Smooth muscle cell (in vitro differentiated cells): ENCODE measurements around the gene BARHL1. TPM values are rescaled to one million over a fixed set of nuclear protein-coding genes. Genes with fewer than 3 reads are reported as not detected.

ENCODE experiments used
- DNase-seq: peaks from one replicate; lab custom pipeline; 2025; ENCODE audit not compliant: unreplicated experiment; lab: John Stamatoyannopoulos, UW
- H2AFZ ChIP-seq: fragments of 200-600 bp; sonication (generic); 2 replicates; pipeline ENCODE4 v1.6.0; 2016; ENCODE audit warnings: antibody characterized with exemption, low read depth, mild to moderate bottlenecking
- H3F3A ChIP-seq: fragments of 200-600 bp; sonication (generic); 2 replicates; pipeline ENCODE4 v1.6.0; 2017; ENCODE audit warnings: antibody characterized with exemption, low read depth
- H3K27ac ChIP-seq: fragments of 200-600 bp; sonication (generic); 2 replicates; pipeline ENCODE4 v1.5.1; 2016; ENCODE audit warnings: low read depth, mild to moderate bottlenecking
- H3K27me3 ChIP-seq: fragments of 200-600 bp; sonication (generic); 2 replicates; pipeline ENCODE4 v1.6.1; 2016; ENCODE audit warnings: low read depth, mild to moderate bottlenecking
- H3K36me3 ChIP-seq: fragments of 200-600 bp; sonication (generic); 2 replicates; pipeline ENCODE4 v1.5.1; 2016; ENCODE audit warnings: low read depth
- H3K4me1 ChIP-seq: fragments of 200-600 bp; sonication (generic); 2 replicates; pipeline ENCODE4 v1.5.1; 2016; ENCODE audit warnings: low read depth
- H3K4me2 ChIP-seq: fragments of 200-600 bp; sonication (generic); 2 replicates; pipeline ENCODE4 v1.6.0; 2016; ENCODE audit warnings: mild to moderate bottlenecking
- H3K4me3 ChIP-seq: fragments of 200-600 bp; sonication (generic); 2 replicates; pipeline ENCODE4 v1.5.1; 2016; ENCODE audit warnings: mild to moderate bottlenecking
- H3K79me2 ChIP-seq: fragments of 200-600 bp; sonication (generic); 2 replicates; pipeline ENCODE4 v1.6.0; 2016; ENCODE audit warnings: low read depth, mild to moderate bottlenecking
- H3K9ac ChIP-seq: fragments of 200-600 bp; sonication (generic); 2 replicates; pipeline ENCODE4 v1.6.0; 2016; ENCODE audit warnings: low read depth
- H3K9me3 ChIP-seq: fragments of 200-600 bp; sonication (generic); replicated peaks from 2 replicates; pipeline ENCODE4 v1.5.1; 2016; ENCODE audit warnings: low read depth
- H4K20me1 ChIP-seq: fragments of 200-600 bp; sonication (generic); 2 replicates; pipeline ENCODE4 v1.6.0; 2016; ENCODE audit warnings: low read depth
- WGBS: methylation state at CpG from one replicate; pipeline ENCODE4 v1.1.7; 2016; ENCODE audit warnings: low lambda C conversion rate; 5-methylcytosine and 5-hydroxymethylcytosine counted together
- polyA plus RNA-seq: library from polyadenylated mRNA; unstranded; fragments of >200 nt; fragmentation: Nextera tagmentation; extraction: Ambion mirVana; gene quantifications from 2 replicates; pipeline ENCODE4 v1.2.1, GENCODE V29; 2016
- total RNA-seq: library from RNA; depleted of rRNA; stranded (reverse); fragments of >200 nt; gene quantifications from 2 replicates; pipeline ENCODE4 v1.2.3, GENCODE V29; 2014
- TF ChIP-seq, protein P1 (sequence below): fragments of 200-600 bp; sonication (generic); IDR thresholded peaks from 2 replicates; pipeline ENCODE4 v1.5.1; 2017; ENCODE audit warnings: borderline replicate concordance, mild to moderate bottlenecking, antibody characterized with exemption; ENCODE audit not compliant: insufficient read depth, poor library complexity, severe bottlenecking

The BARHL1 gene
- total and polyA plus RNA-seq, 2 experiments from 2014 or later = 0.24 TPM; not detected in 1

GRCh38 chr9:132583584-132584304 is 1.3 kb downstream of the BARHL1 start:
- peaks cover 100% of the 10 kb centered on the region for H3K27me3 ChIP-seq
- H3K9me3 ChIP-seq = no peaks in the 10 kb centered on the region
- no peaks in the 10 kb centered on the region for H3K79me2 ChIP-seq
- H3K9ac ChIP-seq = no peak overlapping the region
- H3K36me3 ChIP-seq = no peaks in the 10 kb centered on the region
- H3K4me1 ChIP-seq = peaks cover 19% of the 10 kb centered on the region
- H3K4me3 ChIP-seq = no peak overlapping the region
- H3F3A ChIP-seq = no peaks in the 10 kb centered on the region
- TF ChIP-seq, protein P1, sequence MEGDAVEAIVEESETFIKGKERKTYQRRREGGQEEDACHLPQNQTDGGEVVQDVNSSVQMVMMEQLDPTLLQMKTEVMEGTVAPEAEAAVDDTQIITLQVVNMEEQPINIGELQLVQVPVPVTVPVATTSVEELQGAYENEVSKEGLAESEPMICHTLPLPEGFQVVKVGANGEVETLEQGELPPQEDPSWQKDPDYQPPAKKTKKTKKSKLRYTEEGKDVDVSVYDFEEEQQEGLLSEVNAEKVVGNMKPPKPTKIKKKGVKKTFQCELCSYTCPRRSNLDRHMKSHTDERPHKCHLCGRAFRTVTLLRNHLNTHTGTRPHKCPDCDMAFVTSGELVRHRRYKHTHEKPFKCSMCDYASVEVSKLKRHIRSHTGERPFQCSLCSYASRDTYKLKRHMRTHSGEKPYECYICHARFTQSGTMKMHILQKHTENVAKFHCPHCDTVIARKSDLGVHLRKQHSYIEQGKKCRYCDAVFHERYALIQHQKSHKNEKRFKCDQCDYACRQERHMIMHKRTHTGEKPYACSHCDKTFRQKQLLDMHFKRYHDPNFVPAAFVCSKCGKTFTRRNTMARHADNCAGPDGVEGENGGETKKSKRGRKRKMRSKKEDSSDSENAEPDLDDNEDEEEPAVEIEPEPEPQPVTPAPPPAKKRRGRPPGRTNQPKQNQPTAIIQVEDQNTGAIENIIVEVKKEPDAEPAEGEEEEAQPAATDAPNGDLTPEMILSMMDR = no peak
- H3K4me2 ChIP-seq = no peak overlapping the region
- H3K27ac ChIP-seq = no peak overlapping the region
- peaks cover 22% of the 10 kb centered on the region for H4K20me1 ChIP-seq
- H2AFZ ChIP-seq = no peak overlapping the region
- WGBS = 18% methylated on average over 8 of the region's 8 CpGs
- no peak for DNase-seq

GRCh38 chr9:132584601-132585560 is 2.5 kb downstream of the BARHL1 start:
- WGBS = 16% methylated on average over 30 of the region's 30 CpGs
- Histone ChIP-seq H3K4me2 (peak overlapping the region; percentile 71), H3K36me3 (no peaks in the 10 kb centered on the region), H3K9me3 (no peaks in the 10 kb centered on the region), H4K20me1 (peaks cover 26% of the 10 kb centered on the region), H3K4me1 (peaks cover 19% of the 10 kb centered on the region), H3K79me2 (no peaks in the 10 kb centered on the region), H3K9ac (no peak overlapping the region), H2AFZ (no peak overlapping the region), H3K4me3 (no peak overlapping the region), H3K27ac (no peak overlapping the region), H3K27me3 (peaks cover 100% of the 10 kb centered on the region), H3F3A (no peaks in the 10 kb centered on the region)
- TF ChIP-seq, protein P1 = no peak
- no peak for DNase-seq

DNA sequence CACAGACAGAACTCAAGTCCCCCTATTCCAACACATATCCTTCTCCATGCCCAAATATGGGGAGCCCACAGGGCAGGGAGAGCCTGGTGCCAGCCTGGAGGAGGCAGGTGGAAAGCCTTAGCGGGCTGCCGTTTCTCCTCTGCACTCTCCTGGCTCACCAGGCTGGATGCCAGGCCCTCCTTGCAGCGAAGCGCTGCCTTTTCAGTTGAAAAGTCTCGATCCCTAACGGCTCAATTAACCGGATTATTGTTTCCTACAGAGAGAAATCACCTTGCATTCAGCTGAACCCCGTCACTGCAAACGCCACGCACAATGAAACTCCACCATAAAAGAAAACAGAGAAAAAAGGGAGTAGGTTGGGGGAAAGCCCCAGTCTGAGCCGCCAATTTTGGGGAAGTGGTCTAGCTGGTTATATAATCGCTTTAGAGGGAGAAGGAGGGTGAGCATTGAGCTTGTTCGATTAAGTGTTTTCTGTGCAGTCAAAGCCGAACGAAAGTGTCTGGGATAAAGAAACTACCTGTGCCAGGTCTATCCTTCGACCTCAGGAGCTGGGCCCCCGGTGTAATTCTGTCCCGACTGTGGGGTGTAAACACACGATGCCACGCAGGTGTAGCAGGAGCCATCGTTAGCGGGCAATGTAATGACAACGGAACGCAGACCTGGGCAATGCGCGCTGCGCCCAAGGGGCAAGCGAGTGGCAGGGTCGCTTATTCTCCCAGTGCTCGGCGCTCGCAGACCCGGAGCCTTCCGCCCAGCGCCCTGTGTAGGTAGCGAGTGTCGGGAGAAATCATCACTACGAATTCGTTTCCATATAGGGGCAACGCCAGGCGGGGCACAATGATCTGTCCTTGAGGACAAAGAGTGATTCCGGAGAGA is 3.8 kb downstream of the BARHL1 start:
- no peak for DNase-seq
- Histone ChIP-seq H3K4me1 (peaks cover 28% of the 10 kb centered on the region), H3K36me3 (no peaks in the 10 kb centered on the region), H3K9ac (no peak overlapping the region), H4K20me1 (peaks cover 34% of the 10 kb centered on the region), H3K4me2 (peak overlapping the region; percentile 69), H3K9me3 (no peaks in the 10 kb centered on the region), H2AFZ (no peak overlapping the region), H3K27me3 (peaks cover 100% of the 10 kb centered on the region), H3K79me2 (no peaks in the 10 kb centered on the region), H3K4me3 (no peak overlapping the region), H3K27ac (no peak overlapping the region), H3F3A (no peaks in the 10 kb centered on the region)
- WGBS = 11% methylated on average over 42 of the region's 42 CpGs
- TF ChIP-seq, protein P1 = no peak
